GM12801 (cell line): Measurements from ENCODE around the gene USP50.

Experiments
- CTCF ChIP-seq: IDR thresholded peaks from one replicate; pipeline ENCODE4 v1.5.1; 2011; ENCODE audit warnings: control low read depth; ENCODE audit not compliant: insufficient read length; ENCODE audit errors: extremely low read depth

USP50 gene

DNA sequence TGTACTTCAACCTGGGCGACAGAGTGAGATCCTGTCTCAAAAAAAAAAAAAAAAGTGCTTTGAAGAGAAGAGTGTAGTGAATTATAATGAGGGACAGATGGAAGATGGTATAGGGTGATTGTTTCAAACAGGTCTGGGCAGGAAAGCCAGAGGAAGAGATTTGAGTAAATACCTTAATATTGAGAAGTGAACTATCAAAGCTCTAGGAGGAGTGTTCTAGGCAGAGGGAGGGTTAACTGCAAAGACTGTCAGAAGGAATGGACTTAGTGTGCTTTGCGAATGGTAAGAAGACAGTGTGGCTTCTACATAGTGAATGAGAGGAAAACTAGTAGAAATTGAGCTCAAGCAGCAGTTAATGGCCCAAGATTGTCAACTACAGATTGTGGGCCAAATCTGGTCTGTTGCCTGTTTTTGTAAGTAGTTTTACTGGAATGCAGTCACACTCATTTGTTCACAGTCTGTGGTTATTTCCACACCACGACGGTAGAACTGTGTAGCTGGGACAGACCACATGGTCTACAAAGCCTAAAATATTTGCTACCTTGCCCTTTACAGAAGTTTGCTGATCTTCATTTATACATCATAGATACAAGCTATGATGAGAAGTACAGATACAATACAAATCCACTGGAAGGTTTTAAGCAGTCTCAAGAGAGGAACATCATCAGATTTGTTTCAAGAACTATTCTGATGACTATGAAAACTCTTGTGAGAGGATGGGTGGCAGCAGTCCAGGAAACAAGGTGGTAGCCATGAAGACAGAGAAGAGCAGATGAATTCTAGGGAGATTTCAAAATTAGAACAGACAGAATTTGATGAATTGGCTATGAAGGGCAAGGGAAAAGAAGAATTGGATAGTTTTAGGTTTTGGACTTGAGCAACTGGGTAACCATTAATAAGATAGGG lies 16.5 kb upstream of the USP50 start:
- no peak for TF ChIP-seq CTCF

GRCh38 chr15:50558012-50558411 lies 11.5 kb upstream of the USP50 start:
- TF ChIP-seq CTCF, result no peak

- TF ChIP-seq CTCF, result no peak
These were observed 10.3 kb upstream of the USP50 start for GRCh38 chr15:50556642-50557371.

- TF ChIP-seq CTCF, result no peak
These were observed 5.8 kb upstream of the USP50 start for GRCh38 chr15:50552238-50552637.

DNA sequence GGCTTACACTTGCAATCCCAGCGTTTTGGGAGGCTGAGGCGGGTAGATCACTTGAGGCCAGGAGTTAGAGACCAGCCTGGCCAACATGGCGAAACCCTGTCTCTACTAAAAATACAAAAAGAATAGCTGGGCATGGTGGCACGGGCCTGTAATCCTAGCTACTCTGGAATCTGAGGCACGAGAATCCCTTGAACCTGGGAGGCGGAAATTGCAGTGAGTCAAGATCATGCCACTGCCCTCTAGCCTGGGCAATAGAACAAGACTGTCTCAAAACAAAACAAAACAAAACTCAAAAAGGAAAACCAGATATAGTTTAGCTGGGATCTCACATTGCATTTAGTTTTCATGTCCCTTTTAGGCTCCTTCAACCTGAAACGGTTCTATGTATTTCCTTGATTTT lies 2.9 kb upstream of the USP50 start:
- no peak for TF ChIP-seq CTCF

- TF ChIP-seq CTCF, result no peak
These were observed 2.1 kb downstream of the USP50 start for GRCh38 chr15:50544368-50544767.

DNA sequence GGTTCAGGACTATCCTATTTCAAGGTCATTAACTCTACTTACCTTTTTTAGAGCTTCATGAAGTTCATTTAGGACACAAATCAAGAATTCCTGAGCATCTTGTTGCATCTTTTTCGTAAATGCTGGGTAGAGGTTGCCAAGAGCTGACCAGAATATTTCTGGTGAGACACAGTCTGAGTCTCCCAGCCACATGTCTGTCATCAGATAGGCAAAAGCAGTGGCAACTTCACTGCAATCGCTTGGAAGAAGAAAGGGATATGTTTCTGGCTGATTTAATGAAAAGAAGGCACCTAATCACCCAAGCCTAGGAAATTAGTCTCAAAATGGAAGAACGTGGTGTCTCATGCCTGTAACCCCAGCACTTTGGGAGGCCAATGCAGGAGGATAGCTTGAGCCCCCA lies 2.9 kb downstream of the USP50 start:
- no peak for TF ChIP-seq CTCF
